Uterus (tissue), 4 donors: ENCODE measurements around the gene CDH13. TPM values are rescaled to one million over a fixed set of nuclear protein-coding genes. Genes with fewer than 3 reads are reported as not detected.

Experiments
- DNase-seq, 2 donors: peaks; one replicate each; pipeline ENCODE4 v3.0.0-alpha.2; 2019 to 2020
- H3K27ac ChIP-seq, 2 donors: fragments of 200-600 bp; sonication (generic); 1 replicate in 1 of 2; 2 replicates in 1 of 2; pipeline ENCODE4 v1.5.1; 2016 to 2018
- H3K27me3 ChIP-seq, 2 donors: fragments of 200-600 bp; sonication (generic); one replicate each; pipeline ENCODE4 v1.5.1; 2018 to 2019; ENCODE audit warnings: control low read depth in 1 of 2
- H3K36me3 ChIP-seq, 2 donors: fragments of 200-600 bp; sonication (generic); one replicate each; pipeline ENCODE4 v1.5.1; 2019; ENCODE audit warnings: control low read depth in 1 of 2
- H3K4me1 ChIP-seq, 2 donors: fragments of 200-600 bp; sonication (generic); one replicate each; pipeline ENCODE4 v1.5.1; 2018 to 2019; ENCODE audit warnings: control low read depth in 1 of 2
- H3K4me3 ChIP-seq, 2 donors: fragments of 200-600 bp; sonication (generic); 1 replicate in 1 of 2; 2 replicates in 1 of 2; pipeline ENCODE4 v1.5.1; 2018 to 2019; ENCODE audit warnings: mild to moderate bottlenecking in 1 of 2
- H3K9me3 ChIP-seq, 2 donors: fragments of 200-600 bp; sonication (generic); one replicate each; pipeline ENCODE4 v1.5.1; 2019; ENCODE audit warnings: control low read depth in 1 of 2
- POLR2A ChIP-seq, 2 donors: fragments of 450-650 bp; IDR thresholded peaks; one replicate each; pipeline ENCODE4 v1.6.1; 2016; ENCODE audit warnings: antibody characterized with exemption in 2 of 2, mild to moderate bottlenecking in 1 of 2, moderate library complexity in 1 of 2
- intact Hi-C: fragments of 100-400 bp; cut with DNase I; formaldehyde crosslinking; loops from one replicate; pipeline ENCODE4 v1.15.1; 2023; ENCODE audit warnings: low total_unique reads
- total RNA-seq, 4 donors: library from RNA; depleted of rRNA in 3 of 4; stranded (reverse); fragments of >200 nt in 3 of 4; gene quantifications; one replicate each; pipeline versions ENCODE4 v1.1.0 to v1.2.4, GENCODE V29; 2014 to 2023
- TF ChIP-seq, protein P1 (sequence below), 4 experiments: fragments of 200-600 bp in 2 of 4; fragments of 450-650 bp in 2 of 4; sonication (generic) in 2 of 4; IDR thresholded peaks; one replicate each; pipeline ENCODE4 v1.5.1; 2016 to 2019; ENCODE audit warnings: antibody characterized with exemption in 4 of 4, mild to moderate bottlenecking in 2 of 4, moderate library complexity in 1 of 4
- donor health status: DM: yes; HTN: yes; CAD: no.

Gene CDH13
- total RNA-seq, 4 donors from 2014 or later: 49.1 to 99.4 (median 82.7) TPM

DNA sequence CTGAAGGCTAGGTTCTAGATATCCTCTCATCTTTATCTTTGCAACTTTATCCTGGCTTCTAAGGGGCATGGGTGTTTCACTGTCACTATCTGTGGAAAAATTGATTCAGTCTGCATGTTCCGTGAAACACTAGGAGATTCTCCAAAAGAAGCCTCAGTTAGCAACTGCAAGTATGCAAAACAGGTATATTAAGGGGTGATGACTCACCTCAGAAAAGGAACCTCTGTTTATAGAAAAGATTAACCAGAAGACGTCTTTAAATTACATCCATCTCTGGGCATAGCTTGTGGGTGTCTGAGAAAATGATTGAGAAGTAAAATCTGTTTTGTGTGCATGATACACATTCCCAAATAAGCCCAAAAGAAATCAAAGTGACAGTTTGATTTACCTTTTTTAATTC is 827.2 kb downstream of the CDH13 start:
- H3K9me3 ChIP-seq: no peaks in the 10 kb centered on the region
- TF ChIP-seq, protein P1, sequence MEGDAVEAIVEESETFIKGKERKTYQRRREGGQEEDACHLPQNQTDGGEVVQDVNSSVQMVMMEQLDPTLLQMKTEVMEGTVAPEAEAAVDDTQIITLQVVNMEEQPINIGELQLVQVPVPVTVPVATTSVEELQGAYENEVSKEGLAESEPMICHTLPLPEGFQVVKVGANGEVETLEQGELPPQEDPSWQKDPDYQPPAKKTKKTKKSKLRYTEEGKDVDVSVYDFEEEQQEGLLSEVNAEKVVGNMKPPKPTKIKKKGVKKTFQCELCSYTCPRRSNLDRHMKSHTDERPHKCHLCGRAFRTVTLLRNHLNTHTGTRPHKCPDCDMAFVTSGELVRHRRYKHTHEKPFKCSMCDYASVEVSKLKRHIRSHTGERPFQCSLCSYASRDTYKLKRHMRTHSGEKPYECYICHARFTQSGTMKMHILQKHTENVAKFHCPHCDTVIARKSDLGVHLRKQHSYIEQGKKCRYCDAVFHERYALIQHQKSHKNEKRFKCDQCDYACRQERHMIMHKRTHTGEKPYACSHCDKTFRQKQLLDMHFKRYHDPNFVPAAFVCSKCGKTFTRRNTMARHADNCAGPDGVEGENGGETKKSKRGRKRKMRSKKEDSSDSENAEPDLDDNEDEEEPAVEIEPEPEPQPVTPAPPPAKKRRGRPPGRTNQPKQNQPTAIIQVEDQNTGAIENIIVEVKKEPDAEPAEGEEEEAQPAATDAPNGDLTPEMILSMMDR (IDR thresholded peaks at IDR 0.05): no peak
- no peak for TF ChIP-seq POLR2A (IDR thresholded peaks at IDR 0.05)
- no peak overlapping the region for H3K4me3 ChIP-seq
- no peaks in the 10 kb centered on the region for H3K4me1 ChIP-seq
- no peaks in the 10 kb centered on the region for H3K36me3 ChIP-seq
- H3K27me3 ChIP-seq: no peaks in the 10 kb centered on the region
- intact Hi-C loops: no loop called here
- no peak for DNase-seq
- H3K27ac ChIP-seq: no peak overlapping the region

GRCh38 chr16:83455716-83456115 is 828.9 kb downstream of the CDH13 start:
- Histone ChIP-seq H3K9me3 (no peaks in the 10 kb centered on the region), H3K4me3 (no peak overlapping the region), H3K27me3 (no peaks in the 10 kb centered on the region), H3K4me1 (no peaks in the 10 kb centered on the region), H3K27ac (no peak overlapping the region), H3K36me3 (no peaks in the 10 kb centered on the region)
- TF ChIP-seq, protein P1 (IDR thresholded peaks at IDR 0.05): no peak
- TF ChIP-seq POLR2A (IDR thresholded peaks at IDR 0.05): no peak
- DNase-seq: no peak
- intact Hi-C loops: no loop called here

GRCh38 chr16:83456934-83457333 is 830.2 kb downstream of the CDH13 start:
- TF ChIP-seq, protein P1 (IDR thresholded peaks at IDR 0.05): no peak
- no peak for TF ChIP-seq POLR2A (IDR thresholded peaks at IDR 0.05)
- no peak overlapping the region for H3K4me3 ChIP-seq
- intact Hi-C loops: no loop called here
- no peaks in the 10 kb centered on the region for H3K4me1 ChIP-seq
- DNase-seq: no peak
- no peak overlapping the region for H3K27ac ChIP-seq
- H3K36me3 ChIP-seq: no peaks in the 10 kb centered on the region
- no peaks in the 10 kb centered on the region for H3K27me3 ChIP-seq
- no peaks in the 10 kb centered on the region for H3K9me3 ChIP-seq

- H3K4me3 ChIP-seq: no peak overlapping the region
- no peaks in the 10 kb centered on the region for H3K27me3 ChIP-seq
- H3K9me3 ChIP-seq: no peaks in the 10 kb centered on the region
- H3K36me3 ChIP-seq: no peaks in the 10 kb centered on the region
- no peaks in the 10 kb centered on the region for H3K4me1 ChIP-seq
- H3K27ac ChIP-seq: no peak overlapping the region
- intact Hi-C loops: no loop called here
- TF ChIP-seq, protein P1 (IDR thresholded peaks at IDR 0.05): no peak
- no peak for TF ChIP-seq POLR2A (IDR thresholded peaks at IDR 0.05)
- DNase-seq: no peak
These were observed 831.8 kb downstream of the CDH13 start for GRCh38 chr16:83458612-83459011.

- H3K27me3 ChIP-seq: no peaks in the 10 kb centered on the region
- intact Hi-C loops: no loop called here
- H3K27ac ChIP-seq: no peak overlapping the region
- H3K4me1 ChIP-seq: no peaks in the 10 kb centered on the region
- no peaks in the 10 kb centered on the region for H3K9me3 ChIP-seq
- DNase-seq: no peak
- H3K4me3 ChIP-seq: no peak overlapping the region
- no peak for TF ChIP-seq POLR2A (IDR thresholded peaks at IDR 0.05)
- TF ChIP-seq, protein P1 (IDR thresholded peaks at IDR 0.05): no peak
- H3K36me3 ChIP-seq: no peaks in the 10 kb centered on the region
These were observed 838.2 kb downstream of the CDH13 start for GRCh38 chr16:83464991-83465390.
